ENCODE results near the gene UBC. TPM values are rescaled to one million over a fixed set of nuclear protein-coding genes. Genes with fewer than 3 reads are reported as not detected.
"Not testable (repeated sequence)": the region's sequence is repeated elsewhere in the genome, so short reads cannot be mapped to it uniquely, and the experiment has no call there.

The UBC gene
- total and polyA plus RNA-seq, 2 of the 4 experiments (the other 2 are of a cell fraction): 2,042 to 4,320 TPM

DNA sequence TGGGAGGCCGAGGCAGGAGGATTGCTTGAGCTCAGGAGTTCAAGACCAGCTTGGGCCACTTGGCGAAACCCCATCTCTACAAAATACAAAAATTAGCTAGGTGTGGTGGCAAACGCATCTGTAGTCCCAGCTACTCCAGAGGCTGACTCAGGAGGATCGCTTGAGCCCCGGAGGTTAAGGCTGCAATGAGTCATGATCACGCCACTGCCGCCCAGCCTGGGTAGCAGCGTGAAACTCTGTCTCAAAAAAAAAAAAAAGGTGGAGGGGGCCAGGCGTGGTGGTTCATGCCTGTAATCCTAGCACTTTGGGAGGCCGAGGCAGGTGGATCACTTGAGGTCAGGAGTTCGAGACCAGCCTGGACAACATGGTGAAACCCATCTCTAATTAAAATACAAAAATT, 34.1 kb downstream of the UBC start:
- H3K9me1 ChIP-seq (ENCODE audit: insufficient read depth, low read length); H4K20me1 ChIP-seq (ENCODE audit: insufficient read depth, low read length); H4K8ac ChIP-seq (ENCODE audit: low read depth in 2 of 2, low read length in 2 of 2); H3K4me2 ChIP-seq (ENCODE audit: low read depth, low read length); BruUV-seq (replicated peaks); H3K14ac ChIP-seq (replicated peaks; ENCODE audit: low read depth, low read length); H3K4me3 ChIP-seq (ENCODE audit: insufficient read depth, low read depth, low read length); H3K27ac ChIP-seq (ENCODE audit: insufficient read depth, low read length); H2BK20ac ChIP-seq (ENCODE audit: low read depth, low read length); H3K9me3 ChIP-seq (ENCODE audit: control insufficient read depth, insufficient read depth, low read length); H2BK120ac ChIP-seq (ENCODE audit: low read depth, low read length); intact Hi-C loops (cut with micrococcal nuclease); H3K79me1 ChIP-seq (ENCODE audit: low read depth in 1 of 2, low read length in 2 of 2); H3K9ac ChIP-seq (ENCODE audit: low read depth, low read length); H2AK9ac ChIP-seq (replicated peaks; ENCODE audit: low read depth, low read length, poor library complexity); H4K5ac ChIP-seq (ENCODE audit: low read depth, low read length); H3K18ac ChIP-seq (ENCODE audit: low read depth, low read length); H2AFZ ChIP-seq (replicated peaks; ENCODE audit: low read length, poor library complexity); DNase-seq; H2BK5ac ChIP-seq (ENCODE audit: low read depth, low read length, poor library complexity, severe bottlenecking); H3K27me3 ChIP-seq (ENCODE audit: control insufficient read depth, insufficient read depth, low read length); H3K4ac ChIP-seq (ENCODE audit: low read depth, low read length); H3K4me1 ChIP-seq (ENCODE audit: control insufficient read depth, insufficient read depth, low read length); H2AK5ac ChIP-seq (ENCODE audit: low read depth, low read length); H3K23ac ChIP-seq (ENCODE audit: low read depth, low read length); in situ Hi-C loops (cut with MboI; ENCODE audit: low sequenced_read_pairs); H4K91ac ChIP-seq (ENCODE audit: insufficient read depth, low read depth, low read length); dilution Hi-C loops (cut with HindIII; ENCODE audit: low sequenced_read_pairs, unreplicated experiment); H2BK15ac ChIP-seq (ENCODE audit: low read depth, low read length); ATAC-seq (ENCODE audit: low read depth); H3K56ac ChIP-seq (ENCODE audit: extremely low read depth, insufficient read depth, low read length); H3K36me3 ChIP-seq (ENCODE audit: control insufficient read depth, insufficient read depth, low read length): not testable (repeated sequence)
- WGBS, 2 experiments (ENCODE audit: extremely low coverage in 2 of 2, insufficient read length in 1 of 2): 90% methylated on average over 6 of the region's 11 CpGs; no CpG with 5 or more reads in 1 of the 2 experiments
- POLR2A ChIA-PET (ENCODE audit: unreplicated experiment): interaction anchor here (0.5 kb wide), 1 partner anchor 11 kb away, joined by 7 read pairs; no protein-coding TSS in a partner anchor
- CTCF ChIA-PET: interaction anchor here (0.6 kb wide), 1 partner anchor 8 kb away, joined by 3 read pairs; no protein-coding TSS in a partner anchor
